ENCODE data around the gene PC.

Gene PC

GRCh38 chr11:66878474-66878873, 79.7 kb downstream of the PC start:
- DNase-seq (ENCODE audit: low read depth), result peak; percentile 36
- H3K4me3 ChIP-seq (ENCODE audit: low read length), result no peak overlapping the region
- no peak for TF ChIP-seq CTCF (IDR thresholded peaks at IDR 0.05; ENCODE audit: insufficient read depth, low read depth, low read length, missing control alignments)

GRCh38 chr11:66877588-66878385, 80.4 kb downstream of the PC start:
- DNase-seq (ENCODE audit: low read depth), result peak; percentile 69
- no peak for TF ChIP-seq CTCF (IDR thresholded peaks at IDR 0.05; ENCODE audit: insufficient read depth, low read depth, low read length, missing control alignments)
- no peak overlapping the region for H3K4me3 ChIP-seq (ENCODE audit: low read length)

- TF ChIP-seq CTCF (IDR thresholded peaks at IDR 0.05; ENCODE audit: insufficient read depth, low read depth, low read length, missing control alignments), result no peak
- no peak overlapping the region for H3K4me3 ChIP-seq (ENCODE audit: low read length)
- no peak for DNase-seq (ENCODE audit: low read depth)
Observed at GRCh38 chr11:66875378-66875777, 82.8 kb downstream of the PC start.

GRCh38 chr11:66874232-66874631, 84.0 kb downstream of the PC start:
- TF ChIP-seq CTCF (IDR thresholded peaks at IDR 0.05; ENCODE audit: insufficient read depth, low read depth, low read length, missing control alignments), result no peak
- H3K4me3 ChIP-seq (ENCODE audit: low read length), result no peak overlapping the region
- no peak for DNase-seq (ENCODE audit: low read depth)

GRCh38 chr11:66871521-66871901, 86.7 kb downstream of the PC start:
- DNase-seq (ENCODE audit: low read depth), result no peak
- no peak for TF ChIP-seq CTCF (IDR thresholded peaks at IDR 0.05; ENCODE audit: insufficient read depth, low read depth, low read length, missing control alignments)
- no peak overlapping the region for H3K4me3 ChIP-seq (ENCODE audit: low read length)

GRCh38 chr11:66870616-66871520, 87.3 kb downstream of the PC start:
- TF ChIP-seq CTCF (IDR thresholded peaks at IDR 0.05; ENCODE audit: insufficient read depth, low read depth, low read length, missing control alignments), result no peak
- no peak overlapping the region for H3K4me3 ChIP-seq (ENCODE audit: low read length)
- no peak for DNase-seq (ENCODE audit: low read depth)

Measured in epithelial cell of esophagus (primary cell).